ENCODE measurements around the gene MT1HL1. TPM values are rescaled to one million over a fixed set of nuclear protein-coding genes. Genes with fewer than 3 reads are reported as not detected.
"Not testable (repeated sequence)": the region's sequence is repeated elsewhere in the genome, so short reads cannot be mapped to it uniquely, and the experiment has no call there.

Gene MT1HL1
- polyA plus RNA-seq, 1 donor = not detected

DNA sequence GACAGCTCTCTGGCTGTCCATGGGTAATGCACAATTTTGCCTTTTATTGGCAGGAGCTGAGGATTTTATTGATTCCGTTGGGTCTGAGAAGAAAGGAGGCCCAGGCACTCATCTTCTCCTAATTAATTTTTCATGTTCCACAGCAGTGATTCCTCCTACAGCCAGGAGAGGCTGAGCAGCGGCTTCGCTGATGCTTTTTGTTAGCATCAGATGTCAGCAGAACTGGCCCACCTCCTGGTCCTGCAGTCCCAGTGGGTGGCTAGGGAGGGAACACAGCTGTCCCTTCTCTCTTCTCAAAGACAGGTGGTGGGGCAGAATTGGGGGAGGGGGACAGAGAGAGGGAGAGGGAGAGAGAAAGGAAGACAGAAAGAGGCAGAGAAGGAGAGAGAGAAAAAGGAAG lies 5.7 kb downstream of the MT1HL1 start:
- no peak overlapping the region for H3K27ac ChIP-seq (ENCODE audit: low read length)
- H3K9me3 ChIP-seq (ENCODE audit: control insufficient read depth, low read depth, low read length) = no peaks in the 10 kb centered on the region
- no peaks in the 10 kb centered on the region for H3K36me3 ChIP-seq (ENCODE audit: control insufficient read depth, insufficient read depth, low read length)
- no peak for DNase-seq
- no peaks in the 10 kb centered on the region for H3K27me3 ChIP-seq (ENCODE audit: control insufficient read depth, insufficient read depth, low read length)
- no CpG with 5 or more reads among the region's 3 CpGs for WGBS (ENCODE audit: insufficient coverage, low lambda C conversion rate)
- no peak overlapping the region for H3K4me3 ChIP-seq (ENCODE audit: low read length)
- H3K4me1 ChIP-seq (ENCODE audit: control insufficient read depth, insufficient read depth, low read length) = no peaks in the 10 kb centered on the region

DNA sequence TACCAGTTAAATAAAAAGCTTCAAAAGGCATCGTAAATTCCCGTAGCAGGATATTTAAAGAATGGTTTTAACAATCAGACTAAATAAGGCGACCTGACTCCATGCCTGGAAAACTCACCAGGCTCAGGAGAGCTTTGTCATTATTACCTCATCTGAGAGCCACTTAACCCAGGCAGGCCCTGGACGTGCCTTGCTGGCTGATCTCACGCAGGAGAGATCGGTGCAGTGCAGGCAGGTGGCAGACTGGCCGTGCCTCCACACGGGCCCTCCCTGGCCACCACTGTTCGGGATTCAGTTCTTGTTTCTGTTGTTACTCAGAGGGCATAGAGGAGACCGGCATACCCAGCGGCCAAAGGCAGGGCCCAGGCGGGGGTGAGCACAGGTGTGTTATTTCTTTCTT lies 6.4 kb downstream of the MT1HL1 start:
- Histone ChIP-seq H3K4me3 (ENCODE audit: low read length) (no peak overlapping the region), H3K27me3 (ENCODE audit: control insufficient read depth, insufficient read depth, low read length) (no peaks in the 10 kb centered on the region), H3K27ac (ENCODE audit: low read length) (no peak overlapping the region), H3K4me1 (ENCODE audit: control insufficient read depth, insufficient read depth, low read length) (no peaks in the 10 kb centered on the region), H3K36me3 (ENCODE audit: control insufficient read depth, insufficient read depth, low read length) (no peaks in the 10 kb centered on the region), H3K9me3 (ENCODE audit: control insufficient read depth, low read depth, low read length) (no peaks in the 10 kb centered on the region)
- WGBS (ENCODE audit: insufficient coverage, low lambda C conversion rate) = no CpG with 5 or more reads among the region's 12 CpGs
- no peak for DNase-seq

DNA sequence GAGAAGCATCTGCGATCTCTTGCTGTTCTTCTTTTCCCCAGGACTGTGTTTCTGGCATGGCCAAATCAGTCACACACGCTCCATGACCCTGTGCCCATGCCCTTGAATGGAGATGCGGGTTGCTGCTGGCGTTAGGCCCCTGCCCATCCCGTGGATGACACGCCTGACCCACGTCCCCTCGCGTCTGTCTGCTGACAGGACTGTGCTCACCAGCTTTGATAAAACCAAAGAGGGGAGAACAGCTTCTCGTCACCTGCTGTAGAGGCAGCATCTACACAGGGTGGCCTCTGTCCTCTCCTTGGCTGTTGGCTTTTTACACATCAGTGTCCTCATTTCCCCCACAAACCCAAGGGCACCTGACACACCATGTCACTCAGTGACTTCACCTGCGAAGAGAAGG lies 6.9 kb downstream of the MT1HL1 start:
- Histone ChIP-seq H3K4me1 (ENCODE audit: control insufficient read depth, insufficient read depth, low read length) (no peaks in the 10 kb centered on the region), H3K4me3 (ENCODE audit: low read length) (no peak overlapping the region), H3K36me3 (ENCODE audit: control insufficient read depth, insufficient read depth, low read length) (no peaks in the 10 kb centered on the region), H3K9me3 (ENCODE audit: control insufficient read depth, low read depth, low read length) (no peaks in the 10 kb centered on the region), H3K27ac (ENCODE audit: low read length) (no peak overlapping the region), H3K27me3 (ENCODE audit: control insufficient read depth, insufficient read depth, low read length) (no peaks in the 10 kb centered on the region)
- DNase-seq = no peak
- no CpG with 5 or more reads among the region's 11 CpGs for WGBS (ENCODE audit: insufficient coverage, low lambda C conversion rate)

DNA sequence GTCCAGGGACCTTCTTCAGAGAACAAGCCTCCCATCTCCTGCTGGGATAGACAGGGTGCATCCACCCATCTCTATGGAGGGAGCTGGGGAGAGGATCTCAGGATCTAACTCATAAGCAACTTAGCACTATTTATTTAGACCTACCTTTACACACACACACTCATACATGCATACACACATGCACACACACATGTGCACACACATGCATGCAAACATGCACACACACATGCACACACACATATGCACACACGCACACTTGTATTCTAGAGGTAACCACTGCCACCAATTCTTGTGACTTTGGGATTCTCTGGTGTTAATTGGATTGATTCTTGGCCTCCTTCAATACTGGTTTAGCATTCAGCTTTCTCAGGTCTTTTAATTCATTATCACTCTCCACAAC lies 9.8 kb downstream of the MT1HL1 start:
- no peak overlapping the region for H3K27ac ChIP-seq (ENCODE audit: low read length)
- WGBS (ENCODE audit: insufficient coverage, low lambda C conversion rate) = 80% methylated on average over 1 of the region's 1 CpG

DNA sequence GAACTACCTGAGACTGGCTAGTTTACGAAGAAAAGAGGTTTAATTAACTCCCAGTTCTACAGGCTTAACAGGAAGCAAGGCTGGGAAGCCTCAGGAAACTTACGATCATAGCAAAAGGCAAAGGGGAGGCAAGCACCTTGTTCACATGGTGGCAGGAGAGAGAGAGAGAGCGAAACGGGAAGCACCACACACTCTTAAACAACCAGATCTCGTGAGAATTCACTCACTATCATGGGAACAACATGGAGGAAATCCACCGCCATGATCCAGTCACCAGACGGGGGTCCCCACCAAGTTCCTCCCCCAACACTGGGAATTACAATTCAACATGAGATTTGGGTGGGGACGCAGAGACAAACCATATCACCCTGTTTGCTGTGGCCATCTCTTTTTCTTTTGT lies 11.8 kb downstream of the MT1HL1 start:
- Histone ChIP-seq H3K36me3 (ENCODE audit: control insufficient read depth, insufficient read depth, low read length) (no peaks in the 10 kb centered on the region), H3K27ac (ENCODE audit: low read length) (no peak overlapping the region), H3K27me3 (ENCODE audit: control insufficient read depth, insufficient read depth, low read length) (no peaks in the 10 kb centered on the region), H3K4me3 (ENCODE audit: low read length) (no peak overlapping the region), H3K4me1 (ENCODE audit: control insufficient read depth, insufficient read depth, low read length) (no peaks in the 10 kb centered on the region), H3K9me3 (ENCODE audit: control insufficient read depth, low read depth, low read length) (no peaks in the 10 kb centered on the region)
- WGBS (ENCODE audit: insufficient coverage, low lambda C conversion rate) = 90% methylated on average over 2 of the region's 8 CpGs
- DNase-seq = no peak

More for the DNA sequence above, 9.8 kb downstream of the MT1HL1 start:
- H3K4me1 ChIP-seq (ENCODE audit: control insufficient read depth, insufficient read depth, low read length) = no peaks in the 10 kb centered on the region
- no peak overlapping the region for H3K4me3 ChIP-seq (ENCODE audit: low read length)
- DNase-seq = no peak
- H3K27me3 ChIP-seq (ENCODE audit: control insufficient read depth, insufficient read depth, low read length) = no peaks in the 10 kb centered on the region
- H3K9me3 ChIP-seq (ENCODE audit: control insufficient read depth, low read depth, low read length) = no peaks in the 10 kb centered on the region
- H3K36me3 ChIP-seq (ENCODE audit: control insufficient read depth, insufficient read depth, low read length) = no peaks in the 10 kb centered on the region

DNA sequence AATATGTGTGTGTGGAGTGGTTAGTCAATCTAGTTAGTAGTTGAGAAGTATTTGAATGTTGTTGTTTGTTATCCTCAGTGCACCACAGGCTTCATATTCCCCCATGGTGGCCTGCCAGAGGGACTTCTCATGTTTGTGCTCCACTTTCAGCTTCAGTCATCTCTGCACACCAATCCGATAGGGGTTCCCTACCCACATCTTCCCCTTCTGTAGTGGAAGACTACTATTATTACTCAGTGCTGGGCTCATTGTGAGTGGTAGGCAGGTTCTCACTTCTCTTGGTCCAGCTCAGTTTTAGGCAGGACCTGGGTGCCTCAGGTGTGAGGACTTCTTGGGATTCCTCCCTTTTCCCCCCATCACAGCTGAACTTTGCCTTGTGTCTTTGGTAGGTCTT lies 14.2 kb downstream of the MT1HL1 start:
- no peaks in the 10 kb centered on the region for H3K36me3 ChIP-seq (ENCODE audit: control insufficient read depth, insufficient read depth, low read length)
- H3K27me3 ChIP-seq (ENCODE audit: control insufficient read depth, insufficient read depth, low read length) = no peaks in the 10 kb centered on the region
- H3K4me1 ChIP-seq (ENCODE audit: control insufficient read depth, insufficient read depth, low read length) = no peaks in the 10 kb centered on the region
- H3K4me3 ChIP-seq (ENCODE audit: low read length) = no peak overlapping the region
- no peak overlapping the region for H3K27ac ChIP-seq (ENCODE audit: low read length)
- DNase-seq = no peak
- no peaks in the 10 kb centered on the region for H3K9me3 ChIP-seq (ENCODE audit: control insufficient read depth, low read depth, low read length)
- no CpG with 5 or more reads among the region's 1 CpG for WGBS (ENCODE audit: insufficient coverage, low lambda C conversion rate)

DNA sequence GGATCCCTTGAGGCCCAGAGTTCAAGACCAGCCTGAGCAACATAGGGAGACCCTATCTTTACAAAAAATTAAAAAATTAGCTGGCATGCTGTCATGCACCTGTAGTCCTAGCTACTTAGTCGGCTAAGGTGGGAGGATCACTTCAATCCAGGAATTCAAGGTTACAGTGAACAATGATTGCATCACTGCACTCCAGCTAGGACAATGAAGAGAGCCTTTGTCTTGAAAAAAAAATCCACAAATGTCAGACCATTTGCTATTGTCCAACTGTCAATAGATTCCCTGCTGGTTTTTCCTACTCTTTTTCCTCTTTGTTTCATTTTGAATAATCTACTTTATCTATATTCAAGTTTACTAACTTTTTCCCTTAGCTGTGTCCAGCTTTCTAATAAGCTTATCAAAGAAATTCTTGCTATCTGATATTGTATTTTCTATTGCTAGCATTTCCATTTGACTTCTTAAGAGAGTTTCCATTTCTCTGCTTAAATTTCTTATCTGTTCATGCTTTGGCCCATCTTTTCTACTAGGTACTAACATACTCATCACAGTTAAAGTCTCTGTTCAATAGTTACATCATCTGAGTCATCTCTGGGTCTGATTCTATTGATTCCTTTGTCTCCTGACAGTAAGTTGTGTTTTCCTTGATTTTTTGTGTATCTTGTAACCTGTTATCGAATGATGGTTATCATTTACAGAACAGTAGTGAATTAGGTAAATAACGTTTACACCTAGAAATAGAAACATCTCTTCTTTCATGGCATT lies 14.8 kb downstream of the MT1HL1 start:
- H3K36me3 ChIP-seq (ENCODE audit: control insufficient read depth, insufficient read depth, low read length) = no peaks in the 10 kb centered on the region
- DNase-seq = no peak
- no CpG with 5 or more reads among the region's 3 CpGs for WGBS (ENCODE audit: insufficient coverage, low lambda C conversion rate)
- H3K9me3 ChIP-seq (ENCODE audit: control insufficient read depth, low read depth, low read length) = no peaks in the 10 kb centered on the region
- no peak overlapping the region for H3K27ac ChIP-seq (ENCODE audit: low read length)
- H3K4me3 ChIP-seq (ENCODE audit: low read length) = no peak overlapping the region
- no peaks in the 10 kb centered on the region for H3K4me1 ChIP-seq (ENCODE audit: control insufficient read depth, insufficient read depth, low read length)
- H3K27me3 ChIP-seq (ENCODE audit: control insufficient read depth, insufficient read depth, low read length) = no peaks in the 10 kb centered on the region

DNA sequence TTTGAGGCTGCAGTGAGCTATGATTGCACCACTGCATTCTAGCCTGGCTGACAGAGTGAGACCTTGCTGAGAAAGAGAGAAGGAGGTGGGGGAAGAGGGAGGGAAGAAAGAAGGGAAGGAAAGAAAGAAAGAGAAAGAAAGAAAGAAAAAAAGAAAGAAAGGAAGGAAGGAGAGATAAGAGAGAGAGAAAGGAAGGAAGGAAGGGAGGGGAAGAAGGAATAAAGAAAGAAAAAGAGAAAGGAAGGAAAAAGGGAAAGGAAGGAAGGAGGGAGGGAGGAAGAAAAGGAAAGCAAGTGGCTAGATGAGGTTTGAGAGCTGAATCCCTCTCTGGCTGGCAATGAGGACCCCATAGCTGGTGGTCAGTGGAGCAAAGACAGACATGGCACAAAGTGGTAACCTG lies 20.4 kb downstream of the MT1HL1 start:
- Histone ChIP-seq H3K36me3 (ENCODE audit: control insufficient read depth, insufficient read depth, low read length) (no peaks in the 10 kb centered on the region), H3K27me3 (ENCODE audit: control insufficient read depth, insufficient read depth, low read length) (no peaks in the 10 kb centered on the region), H3K4me1 (ENCODE audit: control insufficient read depth, insufficient read depth, low read length) (no peaks in the 10 kb centered on the region), H3K9me3 (ENCODE audit: control insufficient read depth, low read depth, low read length) (no peaks in the 10 kb centered on the region), H3K4me3 (ENCODE audit: low read length) (no peak overlapping the region), H3K27ac (ENCODE audit: low read length) (no peak overlapping the region)
- no peak for DNase-seq

DNA sequence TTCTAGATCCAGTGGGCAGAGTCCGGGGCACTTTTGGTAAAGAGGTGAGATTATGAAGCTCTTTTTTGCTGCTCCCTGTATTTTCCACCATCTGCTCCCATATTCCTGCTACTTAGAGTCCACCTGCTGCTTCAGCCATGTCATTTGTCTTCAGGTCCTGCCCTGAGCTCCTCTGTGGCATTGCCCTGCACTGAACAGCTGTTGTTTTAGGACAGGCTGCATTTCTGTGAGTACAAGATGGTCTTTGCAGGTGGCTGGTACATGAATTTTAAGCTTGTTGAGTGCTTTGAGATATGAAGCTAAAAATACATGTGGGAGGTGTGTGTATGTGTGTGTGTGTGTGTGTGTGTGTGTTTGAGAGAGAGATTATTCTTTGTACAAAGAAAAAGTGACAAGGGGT lies 21.9 kb downstream of the MT1HL1 start:
- WGBS (ENCODE audit: insufficient coverage, low lambda C conversion rate) = no CpG with 5 or more reads among the region's 1 CpG
- Histone ChIP-seq H3K4me1 (ENCODE audit: control insufficient read depth, insufficient read depth, low read length) (no peaks in the 10 kb centered on the region), H3K9me3 (ENCODE audit: control insufficient read depth, low read depth, low read length) (no peaks in the 10 kb centered on the region), H3K4me3 (ENCODE audit: low read length) (no peak overlapping the region), H3K27ac (ENCODE audit: low read length) (no peak overlapping the region), H3K27me3 (ENCODE audit: control insufficient read depth, insufficient read depth, low read length) (no peaks in the 10 kb centered on the region), H3K36me3 (ENCODE audit: control insufficient read depth, insufficient read depth, low read length) (no peaks in the 10 kb centered on the region)
- no peak for DNase-seq

DNA sequence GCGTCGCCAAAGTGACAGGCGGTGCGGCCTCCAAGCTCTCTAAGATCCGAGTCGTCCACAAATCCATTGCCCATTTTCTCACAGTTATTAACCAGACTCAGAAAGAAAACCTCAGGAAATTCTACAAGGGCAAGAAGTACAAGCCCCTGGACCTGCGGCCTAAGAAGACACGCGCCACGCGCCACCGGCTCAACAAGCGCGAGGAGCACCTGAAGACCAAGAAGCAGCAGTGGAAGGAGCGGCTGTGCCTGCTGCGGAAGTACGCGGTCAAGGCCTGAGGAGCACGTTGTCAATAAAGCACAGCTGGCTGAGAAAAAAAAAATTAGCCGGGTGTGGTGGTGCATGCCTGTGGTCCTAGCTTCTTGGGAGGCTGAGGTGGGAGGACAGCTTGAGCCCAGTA lies 22.8 kb downstream of the MT1HL1 start:
- not testable (repeated sequence) for H3K27ac ChIP-seq (ENCODE audit: low read length); H3K4me1 ChIP-seq (ENCODE audit: control insufficient read depth, insufficient read depth, low read length); H3K9me3 ChIP-seq (ENCODE audit: control insufficient read depth, low read depth, low read length); H3K36me3 ChIP-seq (ENCODE audit: control insufficient read depth, insufficient read depth, low read length); H3K4me3 ChIP-seq (ENCODE audit: low read length); H3K27me3 ChIP-seq (ENCODE audit: control insufficient read depth, insufficient read depth, low read length); DNase-seq
- no CpG with 5 or more reads among the region's 20 CpGs for WGBS (ENCODE audit: insufficient coverage, low lambda C conversion rate)

DNA sequence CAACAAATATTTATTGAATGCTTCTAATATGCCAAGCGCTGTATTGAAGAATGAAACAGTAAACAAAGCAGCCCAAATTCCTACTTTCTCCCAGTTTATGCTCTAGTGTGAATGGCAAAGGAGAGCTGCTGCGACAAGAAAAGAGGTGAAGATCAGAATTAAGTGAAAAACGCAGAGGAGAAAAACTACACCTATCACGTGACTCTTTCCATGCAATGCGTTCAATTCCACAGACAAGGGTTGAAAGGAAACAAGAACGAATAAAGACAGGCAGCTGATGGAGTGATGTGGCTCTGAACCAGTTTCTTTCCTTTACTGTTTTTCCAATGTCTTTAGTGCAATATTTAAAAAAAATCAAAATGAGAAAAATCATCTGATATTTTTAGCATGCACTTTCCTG lies 23.6 kb downstream of the MT1HL1 start:
- H3K27ac ChIP-seq (ENCODE audit: low read length) = no peak overlapping the region
- H3K9me3 ChIP-seq (ENCODE audit: control insufficient read depth, low read depth, low read length) = no peaks in the 10 kb centered on the region
- no peak for DNase-seq
- no peaks in the 10 kb centered on the region for H3K36me3 ChIP-seq (ENCODE audit: control insufficient read depth, insufficient read depth, low read length)
- no peaks in the 10 kb centered on the region for H3K4me1 ChIP-seq (ENCODE audit: control insufficient read depth, insufficient read depth, low read length)
- no peak overlapping the region for H3K4me3 ChIP-seq (ENCODE audit: low read length)
- H3K27me3 ChIP-seq (ENCODE audit: control insufficient read depth, insufficient read depth, low read length) = no peaks in the 10 kb centered on the region
- WGBS (ENCODE audit: insufficient coverage, low lambda C conversion rate) = 69% methylated on average over 3 of the region's 6 CpGs
